Kidney tubule cell (primary cell): ENCODE data around the gene MYCBPAP.
A peak's percentile ranks its signal among the peaks of the same experiment; 100 is the strongest.

Experiments used
- DNase-seq: peaks from one replicate; pipeline ENCODE4 v3.0.0-alpha.2; 2018; ENCODE audit warnings: low spot score

MYCBPAP gene

DNA sequence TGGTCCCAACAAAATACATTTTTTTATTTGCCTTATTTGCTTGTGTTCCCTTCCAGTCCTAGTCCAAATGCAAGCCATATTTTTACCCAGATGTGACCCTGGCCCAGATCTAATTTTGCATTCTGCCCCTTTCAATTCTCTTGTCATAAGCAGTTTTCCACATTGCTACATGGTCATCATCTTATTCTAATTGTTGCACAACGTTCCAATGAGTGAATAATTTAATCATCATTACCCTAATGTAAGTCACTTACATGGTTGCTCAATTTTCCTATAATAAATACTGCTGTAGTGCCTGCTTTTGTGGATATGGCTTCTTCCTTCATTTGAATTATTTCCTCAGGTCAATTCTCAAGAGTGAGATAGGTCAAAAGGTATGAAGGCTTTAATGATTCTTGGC lies 16.7 kb upstream of the MYCBPAP start:
- DNase-seq = no peak

- no peak for DNase-seq
These were observed 16.0 kb upstream of the MYCBPAP start for GRCh38 chr17:50492214-50492613.

- DNase-seq = no peak
These were observed 14.5 kb upstream of the MYCBPAP start for GRCh38 chr17:50493744-50494143.

GRCh38 chr17:50495217-50495823 lies 12.9 kb upstream of the MYCBPAP start:
- DNase-seq = no peak

DNA sequence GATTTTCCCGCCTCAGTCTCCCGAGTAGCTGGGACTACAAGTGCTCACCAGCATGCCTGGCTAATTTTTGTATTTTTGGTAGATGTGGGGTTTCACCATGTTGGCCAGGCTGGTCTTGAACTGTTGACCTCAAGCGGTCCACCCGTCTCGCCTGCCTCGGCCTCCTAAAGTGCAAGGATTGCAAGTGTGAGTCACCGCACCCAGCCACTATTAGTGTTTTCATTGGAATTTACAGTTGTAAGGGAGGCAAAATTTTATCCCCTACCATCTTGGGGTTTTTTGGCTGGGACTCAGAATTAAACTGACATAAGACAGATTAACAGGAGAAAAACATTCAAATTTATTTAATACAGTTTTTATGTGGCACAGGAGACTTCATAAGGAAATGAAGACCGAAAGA lies 12.3 kb upstream of the MYCBPAP start:
- no peak for DNase-seq

DNA sequence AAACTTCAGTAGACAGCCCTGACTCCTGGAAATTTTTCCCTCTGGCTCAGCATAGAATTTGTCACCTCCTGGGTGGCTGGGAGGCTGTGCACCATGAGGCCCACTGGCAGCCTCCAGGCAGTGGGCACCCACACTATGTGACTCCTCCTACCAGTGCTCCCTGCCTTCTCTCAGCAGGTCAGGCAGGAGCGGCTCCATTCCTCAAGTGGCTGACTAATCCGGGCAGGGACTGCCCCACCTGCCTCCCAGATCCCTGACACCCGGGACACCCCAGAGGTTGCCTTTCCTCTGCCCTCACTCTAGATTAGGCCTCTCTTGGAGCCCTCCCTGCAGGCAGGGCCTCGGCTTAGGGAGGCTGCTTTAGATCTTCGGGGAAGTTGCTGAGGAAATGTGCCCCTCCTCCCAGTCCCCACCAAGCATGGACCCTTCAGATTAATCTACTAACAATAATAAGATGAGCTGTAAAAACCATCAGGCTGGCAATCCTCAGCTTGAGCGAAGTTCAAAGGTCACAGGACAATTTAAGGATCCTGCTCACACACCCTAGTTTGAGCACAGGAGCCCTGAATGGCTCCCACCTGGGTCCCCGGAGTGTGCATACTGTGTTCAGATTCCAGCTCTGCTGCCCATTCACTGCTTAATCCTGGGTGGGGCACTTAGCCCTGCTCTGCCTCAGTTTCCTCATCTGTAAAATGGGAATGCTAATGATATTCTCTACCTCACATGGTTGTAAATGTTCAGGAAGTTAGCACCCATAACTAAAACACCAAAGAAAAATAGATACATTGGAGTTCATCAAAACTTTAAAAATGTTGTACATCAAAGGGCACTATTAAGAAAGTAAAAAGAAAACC lies 10.0 kb upstream of the MYCBPAP start:
- peak; percentile 72 for DNase-seq

DNA sequence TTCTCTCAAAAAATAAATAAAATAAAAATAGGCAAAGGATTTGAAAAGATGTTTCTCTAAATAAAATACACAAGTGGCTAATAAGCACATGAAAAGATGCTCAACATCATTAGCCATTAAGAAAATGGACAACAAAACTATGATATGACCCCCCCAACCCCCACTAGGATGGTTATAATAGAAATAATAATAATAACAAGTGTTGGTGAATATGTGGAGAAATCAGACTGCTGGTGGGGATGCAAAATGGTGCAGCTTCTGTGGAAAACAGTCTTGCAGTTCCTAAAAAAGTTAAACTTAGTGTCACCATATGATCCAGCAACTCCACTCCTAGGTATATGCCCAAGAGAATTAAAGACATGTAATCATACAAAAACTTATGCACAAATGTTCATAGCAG lies 9.0 kb upstream of the MYCBPAP start:
- DNase-seq = no peak

GRCh38 chr17:50499721-50500120 lies 8.5 kb upstream of the MYCBPAP start:
- no peak for DNase-seq

- no peak for DNase-seq
These were observed 7.2 kb upstream of the MYCBPAP start for GRCh38 chr17:50501054-50501453.

- no peak for DNase-seq
These were observed 5.8 kb upstream of the MYCBPAP start for GRCh38 chr17:50502301-50502990.

GRCh38 chr17:50505591-50506130 lies 2.6 kb upstream of the MYCBPAP start:
- DNase-seq = no peak

DNA sequence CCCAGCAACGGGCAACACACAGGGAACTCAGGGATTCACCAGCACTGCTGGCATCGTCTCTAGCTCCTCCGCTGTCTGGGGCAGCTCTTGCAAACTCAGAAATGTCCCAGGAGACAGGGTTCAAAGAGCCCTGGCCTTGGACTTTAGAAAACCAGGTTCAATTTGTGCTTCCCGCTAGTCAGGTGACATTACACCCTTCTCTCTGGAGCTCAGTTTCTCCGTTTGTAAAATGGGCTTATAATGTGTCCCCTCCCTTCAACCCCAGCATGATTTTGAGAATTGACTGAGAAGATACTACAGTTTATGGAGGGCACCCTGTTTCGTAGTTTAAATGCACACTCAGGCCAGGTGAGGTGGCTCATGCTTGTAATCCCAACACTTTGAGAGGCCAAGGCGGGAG lies 1.9 kb upstream of the MYCBPAP start:
- no peak for DNase-seq

- no peak for DNase-seq
These were observed 578 bp downstream of the MYCBPAP start for GRCh38 chr17:50508573-50509460.

- DNase-seq = peak; percentile 59
These were observed 2.8 kb downstream of the MYCBPAP start for GRCh38 chr17:50511058-50511457.

DNA sequence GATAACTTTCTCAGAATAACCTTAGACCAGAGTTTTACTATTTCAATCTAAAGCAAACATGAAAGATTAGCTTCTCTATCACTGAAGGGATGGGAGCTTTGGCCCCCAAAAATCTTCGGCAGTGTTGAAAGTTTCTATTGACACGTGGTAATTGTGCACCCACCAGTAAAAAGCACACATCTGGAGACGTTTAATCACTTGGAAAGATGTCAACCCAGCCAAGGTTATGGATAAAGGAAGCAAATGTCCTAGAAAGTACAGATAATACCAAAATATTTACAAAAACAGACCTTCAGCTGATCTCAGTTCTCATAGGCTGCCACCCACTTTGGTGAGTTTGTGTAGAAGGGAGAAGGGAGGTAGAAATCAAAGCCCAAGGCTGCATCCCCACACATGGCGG lies 5.3 kb downstream of the MYCBPAP start:
- DNase-seq = no peak

DNA sequence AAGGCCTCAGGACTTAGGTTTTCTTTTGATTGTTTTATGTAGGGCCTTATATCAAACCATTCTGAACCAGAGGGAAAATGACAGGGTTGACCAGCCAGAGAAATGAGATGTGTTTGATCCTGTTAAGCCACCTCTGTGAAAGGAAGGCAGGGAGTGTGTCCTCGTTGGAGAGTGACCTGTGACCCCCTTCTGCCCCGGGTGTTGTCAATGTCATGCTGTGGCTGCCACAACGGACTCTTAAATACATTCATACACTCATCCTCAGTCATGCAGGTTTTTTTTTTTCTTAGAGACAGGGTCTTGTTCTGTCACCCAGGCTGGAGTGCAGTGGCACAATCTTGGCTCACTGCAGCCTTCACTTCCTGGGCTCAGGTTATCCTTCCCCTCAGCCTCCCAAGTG lies 6.1 kb downstream of the MYCBPAP start:
- DNase-seq = no peak

GRCh38 chr17:50514936-50515702 lies 6.9 kb downstream of the MYCBPAP start:
- peak; percentile 32 for DNase-seq

DNA sequence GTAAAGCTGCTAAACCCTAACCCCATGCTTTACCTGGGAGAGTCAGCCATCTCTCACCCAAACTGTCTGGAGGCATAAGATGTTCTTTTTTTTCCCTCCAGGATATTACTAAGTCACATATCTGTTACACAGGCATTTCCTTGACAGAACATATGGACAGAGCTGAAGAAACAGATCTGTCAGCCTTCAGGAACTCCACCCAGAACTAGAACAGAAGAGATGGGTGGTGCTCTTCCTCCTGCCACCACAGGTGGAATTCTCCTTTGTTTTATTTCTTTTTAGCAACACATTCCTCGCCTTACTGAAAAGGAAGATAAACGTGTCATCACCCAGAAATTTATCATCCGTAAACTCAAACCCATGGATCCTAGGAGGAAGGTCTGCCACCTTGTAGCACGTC lies 8.8 kb downstream of the MYCBPAP start:
- DNase-seq = no peak

DNA sequence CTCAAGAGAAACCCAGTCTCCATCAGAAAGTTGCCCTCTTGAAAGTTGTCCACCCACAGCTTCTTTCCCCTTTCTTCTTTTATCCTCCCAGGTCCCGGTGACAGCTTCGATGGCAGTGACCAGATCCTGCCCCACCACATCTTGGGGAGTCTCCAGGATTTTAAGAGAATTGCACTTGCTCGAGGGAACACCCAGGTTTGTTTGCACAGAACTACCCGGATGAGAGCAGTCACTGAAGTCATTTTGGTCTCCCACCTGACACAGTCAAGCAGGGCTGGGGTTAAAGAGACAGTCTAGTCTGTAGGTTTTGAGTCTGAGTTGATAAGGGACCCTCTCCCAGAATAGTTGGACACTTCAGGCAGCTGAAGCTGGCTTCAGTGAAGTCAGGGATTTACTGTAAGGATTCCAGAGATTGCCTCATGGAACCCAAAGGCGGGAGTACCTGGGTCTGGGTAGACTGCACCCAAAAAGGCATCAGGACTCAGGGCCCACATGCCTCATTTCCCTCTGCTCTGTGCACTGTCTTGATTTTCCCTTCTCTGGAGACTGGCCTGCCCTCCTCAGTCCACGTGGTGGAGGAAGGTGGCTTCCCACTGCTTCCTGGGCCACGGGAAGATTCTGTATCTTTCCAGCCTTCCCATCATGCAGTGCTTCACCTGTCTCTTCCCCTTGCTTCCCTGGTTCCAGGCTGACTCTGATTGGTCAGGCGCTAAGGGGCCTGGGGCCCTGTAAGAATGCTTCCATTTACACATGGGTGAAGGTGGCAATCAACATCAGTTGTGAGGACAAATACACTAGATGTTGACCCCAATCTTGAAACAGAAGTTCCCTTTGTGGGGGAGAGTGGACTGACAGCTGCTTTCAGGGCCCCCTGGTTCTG lies 9.5 kb downstream of the MYCBPAP start:
- no peak for DNase-seq
